Fibroblast of lung (primary cell): Measurements from ENCODE around the gene STARD3.

ENCODE experiments used
- CTCF ChIP-seq, 2 donors: IDR thresholded peaks in 1 of 2; conservative IDR thresholded peaks in 1 of 2; 1 replicate in 1 of 2; 2 replicates in 1 of 2; pipeline ENCODE4 v1.5.1; 2011 to 2012; ENCODE audit warnings: low read length in 2 of 2, control low read depth in 1 of 2, inconsistent platforms in 1 of 2, low read depth in 1 of 2, mild to moderate bottlenecking in 1 of 2
- EZH2 ChIP-seq: IDR thresholded peaks from 2 replicates; pipeline ENCODE4 v1.5.1; 2012; ENCODE audit warnings: low read length, control low read depth, mild to moderate bottlenecking; ENCODE audit errors: missing control alignments

GRCh38 chr17:39666231-39666600, 29.3 kb downstream of the STARD3 start:
- TF ChIP-seq CTCF (conservative IDR thresholded peaks at IDR 0.05 in 1 of 2, IDR thresholded peaks at IDR 0.05 in 1 of 2; ENCODE audit: low read depth in 1 of 2, low read length in 2 of 2) (no peak), EZH2 (no peak)
